K562 (cell line): ENCODE data around the gene BTBD1. TPM values are rescaled to one million over a fixed set of nuclear protein-coding genes. Genes with fewer than 3 reads are reported as not detected.

Experiments used
- CHD7 ChIP-seq: fragments of 200-600 bp; sonication (generic); IDR thresholded peaks from one replicate; pipeline ENCODE4 v1.6.1; 2012; ENCODE audit warnings: mild to moderate bottlenecking, low read depth, low read length, inconsistent platforms
- MEF2A ChIP-seq: IDR thresholded peaks from 2 replicates; pipeline ENCODE4 v1.6.1; 2011; ENCODE audit warnings: low read depth, mild to moderate bottlenecking, low read length, moderate library complexity; ENCODE audit not compliant: control insufficient read depth
- TCF7L2 ChIP-seq: fragments of 150-350 bp; IDR thresholded peaks from 2 replicates; pipeline ENCODE4 v1.6.1; 2016; ENCODE audit warnings: low read depth, mild to moderate bottlenecking, low read length, moderate library complexity
- ZNF586 ChIP-seq: fragments of 450-650 bp; formaldehyde crosslinking; conservative IDR thresholded peaks from 2 replicates; pipeline ENCODE4 v1.4.0; 2020; ENCODE audit warnings: mild to moderate bottlenecking, moderate library complexity
- polyA plus RNA-seq, 8 experiments: library from polyadenylated mRNA; depleted of rRNA in 4 of 8; stranded (reverse) in 5 of 8; unstranded in 3 of 8; fragments of >200 nt; fragmentation: Nextera tagmentation in 2 of 8; fragmentation: Illumina TruSeq in 1 of 8; extraction: Ambion mirVana in 2 of 8; extraction: Trizol in 1 of 8; gene quantifications; 2 replicates each; pipeline versions ENCODE4 v1.2.1 to v1.2.3, GENCODE V29; 2011 to 2014; ENCODE audit warnings: inconsistent platforms in 1 of 8, missing spikeins in 1 of 8
- total RNA-seq, 7 experiments: library from RNA; depleted of rRNA in 6 of 7; stranded (reverse); fragments of >200 nt in 6 of 7; fragmentation: Illumina TruSeq in 2 of 7; extraction: Trizol in 2 of 7; gene quantifications; 2 replicates each; pipeline versions ENCODE4 v1.2.1 to v1.2.3, GENCODE V29; 2011 to 2021; ENCODE audit warnings: low replicate concordance in 1 of 7
- TF ChIP-seq, protein P1 (sequence below): fragments of 150-350 bp; IDR thresholded peaks from 2 replicates; pipeline ENCODE4 v1.6.1; 2014; ENCODE audit warnings: low read depth, mild to moderate bottlenecking, low read length, borderline replicate concordance

Gene BTBD1
- total and polyA plus RNA-seq, 9 of the 15 experiments (the other 6 are each of a cell fraction or from before 2014, with no cell fraction given) = 19.4 to 106 (median 90.4) TPM

DNA sequence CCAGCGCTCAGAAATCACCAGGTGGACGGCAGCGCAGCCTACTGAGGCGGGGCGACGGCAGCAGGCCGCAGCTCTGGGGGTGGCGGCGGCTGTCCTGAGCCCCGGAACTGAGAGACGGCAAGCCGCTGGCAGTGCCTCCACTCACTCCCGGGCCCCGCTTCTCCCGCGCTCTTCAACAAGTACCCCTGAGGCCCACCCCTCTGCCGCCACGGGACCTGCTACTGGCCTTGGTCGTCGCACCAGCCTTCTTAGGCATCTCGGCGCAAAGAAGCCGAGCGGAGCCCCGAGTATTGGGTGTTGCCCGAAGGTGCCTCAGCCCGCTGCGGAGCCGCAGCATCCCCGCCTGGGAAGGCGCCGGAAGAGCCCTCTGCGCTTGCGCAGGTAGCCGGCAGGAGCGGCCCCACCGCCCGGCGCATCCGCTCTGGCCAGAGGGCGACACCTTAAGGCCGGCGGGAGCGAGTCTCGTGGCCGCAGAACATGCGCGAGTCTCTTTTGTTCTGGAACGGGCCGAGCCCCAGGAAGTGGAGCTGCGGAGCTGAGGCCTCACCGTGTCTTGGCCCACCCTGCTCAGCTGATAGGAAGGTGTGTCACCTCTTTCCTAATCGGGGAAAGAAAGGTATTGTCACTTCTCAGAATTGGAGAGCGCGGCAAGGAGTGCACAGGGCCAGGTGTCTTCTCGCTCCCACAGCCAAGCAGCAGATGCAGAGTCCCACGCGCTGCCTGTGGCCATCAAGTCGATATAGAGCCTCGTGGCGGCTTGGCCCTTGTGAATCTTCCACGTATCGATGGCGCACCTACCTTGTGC lies 55.6 kb downstream of the BTBD1 start, which contains the start of gene C15orf40 (continued):
- no peak for TF ChIP-seq CHD7
- no peak for TF ChIP-seq TCF7L2
- TF ChIP-seq, protein P1, sequence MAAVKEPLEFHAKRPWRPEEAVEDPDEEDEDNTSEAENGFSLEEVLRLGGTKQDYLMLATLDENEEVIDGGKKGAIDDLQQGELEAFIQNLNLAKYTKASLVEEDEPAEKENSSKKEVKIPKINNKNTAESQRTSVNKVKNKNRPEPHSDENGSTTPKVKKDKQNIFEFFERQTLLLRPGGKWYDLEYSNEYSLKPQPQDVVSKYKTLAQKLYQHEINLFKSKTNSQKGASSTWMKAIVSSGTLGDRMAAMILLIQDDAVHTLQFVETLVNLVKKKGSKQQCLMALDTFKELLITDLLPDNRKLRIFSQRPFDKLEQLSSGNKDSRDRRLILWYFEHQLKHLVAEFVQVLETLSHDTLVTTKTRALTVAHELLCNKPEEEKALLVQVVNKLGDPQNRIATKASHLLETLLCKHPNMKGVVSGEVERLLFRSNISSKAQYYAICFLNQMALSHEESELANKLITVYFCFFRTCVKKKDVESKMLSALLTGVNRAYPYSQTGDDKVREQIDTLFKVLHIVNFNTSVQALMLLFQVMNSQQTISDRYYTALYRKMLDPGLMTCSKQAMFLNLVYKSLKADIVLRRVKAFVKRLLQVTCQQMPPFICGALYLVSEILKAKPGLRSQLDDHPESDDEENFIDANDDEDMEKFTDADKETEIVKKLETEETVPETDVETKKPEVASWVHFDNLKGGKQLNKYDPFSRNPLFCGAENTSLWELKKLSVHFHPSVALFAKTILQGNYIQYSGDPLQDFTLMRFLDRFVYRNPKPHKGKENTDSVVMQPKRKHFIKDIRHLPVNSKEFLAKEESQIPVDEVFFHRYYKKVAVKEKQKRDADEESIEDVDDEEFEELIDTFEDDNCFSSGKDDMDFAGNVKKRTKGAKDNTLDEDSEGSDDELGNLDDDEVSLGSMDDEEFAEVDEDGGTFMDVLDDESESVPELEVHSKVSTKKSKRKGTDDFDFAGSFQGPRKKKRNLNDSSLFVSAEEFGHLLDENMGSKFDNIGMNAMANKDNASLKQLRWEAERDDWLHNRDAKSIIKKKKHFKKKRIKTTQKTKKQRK = no peak
- 0 out of 2 replicates have a peak, but pooled peaks have one; percentile 16 for TF ChIP-seq MEF2A
- no peak for TF ChIP-seq ZNF586
